Activated T-cell treated with anti-CD3 and anti-CD28 coated beads, Interleukin-2, amount 50 U/mL, for 1 hour (primary cell): ENCODE data around the gene ELL3.
"Not testable (repeated sequence)": the region's sequence is repeated elsewhere in the genome, so short reads cannot be mapped to it uniquely, and the experiment has no call there.

ENCODE experiments used
- DNase-seq: peaks from one replicate; pipeline ENCODE4 v3.0.0-alpha.2; 2020

Gene ELL3, protein sequence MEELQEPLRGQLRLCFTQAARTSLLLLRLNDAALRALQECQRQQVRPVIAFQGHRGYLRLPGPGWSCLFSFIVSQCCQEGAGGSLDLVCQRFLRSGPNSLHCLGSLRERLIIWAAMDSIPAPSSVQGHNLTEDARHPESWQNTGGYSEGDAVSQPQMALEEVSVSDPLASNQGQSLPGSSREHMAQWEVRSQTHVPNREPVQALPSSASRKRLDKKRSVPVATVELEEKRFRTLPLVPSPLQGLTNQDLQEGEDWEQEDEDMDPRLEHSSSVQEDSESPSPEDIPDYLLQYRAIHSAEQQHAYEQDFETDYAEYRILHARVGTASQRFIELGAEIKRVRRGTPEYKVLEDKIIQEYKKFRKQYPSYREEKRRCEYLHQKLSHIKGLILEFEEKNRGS

DNA sequence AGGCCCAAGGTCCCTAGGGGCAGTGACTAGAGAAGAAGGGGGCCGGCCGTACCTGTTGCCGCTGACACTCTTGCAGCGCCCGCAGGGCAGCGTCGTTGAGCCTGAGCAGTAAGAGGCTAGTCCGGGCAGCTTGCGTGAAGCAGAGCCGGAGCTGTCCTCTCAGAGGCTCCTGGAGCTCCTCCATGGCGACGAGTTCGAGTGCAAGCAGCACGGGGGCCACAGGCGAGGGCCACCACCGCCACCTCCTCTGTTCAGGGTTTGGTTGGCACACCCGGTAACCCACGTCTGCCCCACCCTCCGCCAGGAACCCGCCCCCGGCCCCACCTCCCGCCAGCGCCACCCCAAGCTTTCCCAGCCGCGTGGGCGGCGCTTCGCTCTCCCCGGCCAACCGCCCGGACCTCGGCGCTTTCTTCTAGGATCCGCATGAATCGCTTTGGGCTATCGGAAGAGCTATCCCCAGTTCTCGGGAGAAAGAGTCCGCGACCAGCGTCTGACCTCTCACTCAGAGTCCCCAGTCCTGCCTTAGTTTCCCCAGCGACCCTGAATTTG, at the start of gene ELL3:
Gene ELL3 (minus strand): TSS at position 249 of the 549 bp plus-strand sequence. CDS start 65 bp downstream, at position 184.
- peak; percentile 81 for DNase-seq

DNA sequence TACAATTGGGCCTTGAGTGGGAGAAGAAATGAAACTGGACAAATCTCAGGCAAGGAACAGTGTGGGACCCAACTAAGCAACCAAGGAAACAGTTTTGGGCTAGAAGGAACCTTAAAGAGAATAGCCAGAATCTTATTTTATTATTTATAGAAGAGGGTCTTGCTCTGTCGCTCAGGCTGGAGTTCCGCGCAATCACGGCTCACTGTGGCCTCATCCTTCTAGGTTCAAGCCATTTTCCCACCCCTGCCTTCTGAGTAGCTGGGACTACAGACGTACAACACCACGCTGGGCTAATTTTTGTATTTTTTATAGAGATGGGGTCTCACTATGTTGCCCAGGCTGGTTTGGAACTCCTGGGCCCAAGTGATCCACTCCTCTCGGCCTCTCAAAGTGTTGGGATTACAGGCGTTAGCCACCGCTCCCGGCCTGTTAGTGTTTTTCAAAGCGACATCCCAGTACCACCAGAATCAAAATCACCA, 49.3 kb upstream of the ELL3 start:
- no peak for DNase-seq

DNA sequence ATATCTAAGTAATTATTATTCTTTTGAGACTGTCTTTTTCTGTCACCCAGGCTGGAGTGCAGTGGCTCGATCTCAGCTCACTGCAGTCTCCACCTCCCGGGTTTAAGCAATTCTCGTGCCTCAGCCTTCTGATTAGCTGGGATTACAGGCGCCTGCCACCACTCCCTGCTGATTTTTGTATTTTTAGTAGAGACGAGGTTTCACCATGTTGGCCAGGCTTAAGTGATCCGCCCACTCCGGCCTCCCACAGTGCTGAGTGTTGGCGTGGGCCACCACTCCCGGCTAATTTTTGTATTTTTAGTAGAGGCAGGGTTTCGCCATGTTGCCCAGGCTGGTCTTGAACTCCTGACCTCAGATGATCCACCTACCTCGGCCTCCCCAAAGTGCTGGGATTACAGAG, 48.5 kb upstream of the ELL3 start:
- not testable (repeated sequence) for DNase-seq

DNA sequence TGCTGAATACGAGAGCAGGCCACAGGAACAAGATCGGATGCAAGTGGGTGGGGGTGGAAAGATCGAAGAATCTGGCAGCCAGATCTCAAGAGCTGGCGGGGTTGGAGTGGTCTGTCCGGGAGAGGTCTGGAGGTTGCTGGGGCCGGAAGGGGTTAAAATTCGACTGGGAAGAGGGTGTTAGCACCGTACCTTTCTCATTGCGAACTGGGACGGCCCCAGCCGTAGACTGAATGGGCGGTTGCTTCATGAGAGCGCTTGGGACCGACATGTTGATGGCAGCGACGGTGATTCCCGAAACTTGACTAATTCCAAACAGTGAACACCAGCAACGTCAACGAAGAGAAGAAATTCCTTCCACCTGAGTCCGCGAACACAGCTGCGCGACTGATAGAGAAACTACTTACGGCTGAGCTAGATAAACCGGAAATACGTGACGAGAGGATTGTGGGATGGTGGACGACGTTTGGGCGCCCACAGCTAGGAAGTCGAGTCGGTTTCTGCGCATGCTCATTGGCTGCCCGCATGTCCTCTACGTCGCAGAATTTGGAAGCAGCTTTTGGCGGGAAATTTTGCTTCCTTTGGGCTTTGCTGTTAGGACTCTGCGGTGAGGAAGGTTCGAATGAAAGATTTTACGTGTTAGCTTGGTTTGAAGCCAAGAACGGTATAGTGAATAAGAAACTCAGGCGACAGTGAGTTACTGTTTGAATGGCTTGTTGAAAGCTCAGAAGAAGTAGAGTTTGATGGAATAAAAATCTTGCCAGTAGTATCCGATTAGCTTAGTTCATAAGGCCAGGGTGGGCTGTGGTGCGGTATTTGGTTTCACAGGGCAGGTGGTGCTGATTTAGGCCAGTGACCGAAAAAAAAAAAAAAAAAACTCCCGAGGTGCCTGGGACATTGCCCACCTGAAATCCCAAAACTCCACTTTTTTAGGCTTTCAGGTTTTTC, 47.8 kb upstream of the ELL3 start, which contains the start of gene MFAP1:
Gene MFAP1 (minus strand): TSS at position 389 of the 945 bp plus-strand sequence. CDS start 121 bp downstream, at position 268.
- DNase-seq = peak; percentile 81

DNA sequence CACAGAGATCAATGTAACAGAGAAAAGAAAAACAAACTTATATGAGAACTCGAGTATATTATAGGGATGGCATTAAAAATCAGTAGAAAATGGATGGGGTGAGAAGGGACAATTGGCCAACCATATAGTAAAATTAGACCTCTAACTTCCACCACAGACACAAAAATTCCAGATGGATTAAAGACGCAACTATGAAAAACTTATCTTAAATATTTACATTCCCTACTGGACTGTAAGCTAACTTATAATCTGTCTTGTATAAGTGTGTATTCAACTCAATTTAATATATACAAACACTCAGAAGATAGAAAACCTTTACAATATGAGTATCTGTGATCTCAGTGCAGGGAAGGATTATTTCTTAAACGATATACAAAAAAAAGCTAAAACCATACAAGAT, 44.7 kb upstream of the ELL3 start:
- DNase-seq = no peak

DNA sequence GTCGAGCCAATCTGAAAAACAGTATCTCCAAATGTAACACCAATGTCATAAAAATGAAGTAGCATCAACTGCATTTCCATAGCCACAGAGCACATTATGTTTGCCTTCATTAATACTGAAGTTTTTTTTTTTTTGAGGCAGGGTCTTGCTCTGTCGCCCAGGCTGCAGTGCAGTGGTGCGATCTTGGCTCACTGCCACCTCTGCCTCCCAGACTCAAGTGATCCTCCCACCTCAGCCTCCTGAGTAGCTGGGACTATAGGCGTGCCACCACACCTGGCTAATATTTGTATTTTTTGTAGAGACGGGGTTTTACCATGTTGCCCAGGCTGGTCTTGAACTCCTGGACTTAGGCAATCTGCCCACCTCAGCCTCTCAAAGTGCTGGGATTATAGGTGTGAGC, 38.3 kb upstream of the ELL3 start:
- DNase-seq = not testable (repeated sequence)

DNA sequence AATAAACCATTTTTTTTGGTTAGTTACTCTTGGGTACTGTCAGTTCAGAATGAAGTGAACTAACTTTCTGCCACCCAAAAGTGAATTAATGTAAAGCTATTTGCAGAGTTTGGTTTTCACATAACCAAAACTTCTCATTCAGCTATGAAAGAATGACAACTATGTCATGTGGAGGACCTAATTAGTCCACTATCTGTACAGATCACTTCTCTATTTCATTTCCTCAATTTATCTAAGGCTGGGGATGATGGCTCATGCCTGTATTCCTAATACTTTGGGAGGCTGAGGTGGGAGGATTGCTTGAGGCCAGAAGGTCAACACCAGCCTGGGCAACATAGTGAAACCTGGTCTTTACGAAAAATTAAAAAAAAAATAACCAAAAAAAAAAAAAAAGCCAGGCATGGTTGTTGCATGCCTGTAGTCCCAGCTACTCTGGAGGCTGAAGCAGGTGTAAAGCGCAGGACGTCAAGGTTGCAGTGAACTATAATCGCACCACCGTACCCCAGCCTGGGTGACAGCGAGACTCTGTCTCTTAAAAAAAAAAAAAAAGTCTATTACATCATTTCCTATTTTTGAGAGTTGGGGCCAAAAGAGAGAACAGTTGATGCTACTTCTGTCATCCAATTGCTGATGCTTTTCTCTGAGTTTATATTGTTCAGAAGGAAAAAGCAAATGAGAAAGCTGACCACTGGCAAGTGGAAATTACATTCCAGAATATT, 32.4 kb upstream of the ELL3 start:
- DNase-seq = no peak

DNA sequence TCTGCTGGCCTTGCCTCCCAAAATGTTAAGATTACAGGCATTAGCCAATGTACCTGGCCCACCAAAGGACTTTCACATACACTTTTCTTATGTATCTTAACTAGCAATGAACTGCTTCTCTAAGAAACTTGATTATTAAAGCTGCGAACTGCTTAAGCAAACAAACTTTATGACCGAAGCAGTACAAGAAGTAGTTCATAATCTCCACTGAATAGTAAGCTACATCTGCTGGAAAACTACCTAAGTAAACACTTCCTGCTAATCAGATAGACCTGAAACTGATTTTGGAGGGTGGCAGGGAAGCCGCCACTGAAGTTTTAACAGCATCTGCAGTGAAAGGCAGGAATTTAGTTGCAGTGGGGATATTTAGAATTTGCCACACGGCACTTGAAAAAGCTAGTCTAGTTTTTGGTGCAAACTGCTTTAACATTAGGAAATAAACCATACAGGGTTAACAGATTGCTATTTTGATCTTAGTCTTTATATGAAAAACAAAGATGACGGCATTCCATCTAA, 31.7 kb upstream of the ELL3 start:
- no peak for DNase-seq

DNA sequence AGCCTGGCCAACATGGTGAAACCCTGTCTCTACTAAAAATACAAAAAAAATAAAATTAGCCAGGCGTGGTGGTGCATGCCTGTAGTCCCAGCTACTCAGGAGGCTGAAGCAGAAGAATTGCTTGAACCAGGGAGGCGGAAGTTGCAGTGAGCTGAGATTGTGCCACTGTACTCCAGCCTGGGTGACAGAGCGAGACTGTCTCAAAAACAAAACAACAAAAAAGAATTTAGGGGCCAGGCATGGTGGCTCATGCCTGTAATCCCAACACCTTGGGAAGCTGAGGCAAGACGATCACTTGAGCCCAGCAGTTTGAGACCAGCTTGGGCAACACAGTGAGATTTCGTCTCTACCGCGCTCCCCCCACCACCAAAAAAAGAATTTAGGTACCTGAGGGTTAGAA, 25.9 kb upstream of the ELL3 start:
- DNase-seq = not testable (repeated sequence)

DNA sequence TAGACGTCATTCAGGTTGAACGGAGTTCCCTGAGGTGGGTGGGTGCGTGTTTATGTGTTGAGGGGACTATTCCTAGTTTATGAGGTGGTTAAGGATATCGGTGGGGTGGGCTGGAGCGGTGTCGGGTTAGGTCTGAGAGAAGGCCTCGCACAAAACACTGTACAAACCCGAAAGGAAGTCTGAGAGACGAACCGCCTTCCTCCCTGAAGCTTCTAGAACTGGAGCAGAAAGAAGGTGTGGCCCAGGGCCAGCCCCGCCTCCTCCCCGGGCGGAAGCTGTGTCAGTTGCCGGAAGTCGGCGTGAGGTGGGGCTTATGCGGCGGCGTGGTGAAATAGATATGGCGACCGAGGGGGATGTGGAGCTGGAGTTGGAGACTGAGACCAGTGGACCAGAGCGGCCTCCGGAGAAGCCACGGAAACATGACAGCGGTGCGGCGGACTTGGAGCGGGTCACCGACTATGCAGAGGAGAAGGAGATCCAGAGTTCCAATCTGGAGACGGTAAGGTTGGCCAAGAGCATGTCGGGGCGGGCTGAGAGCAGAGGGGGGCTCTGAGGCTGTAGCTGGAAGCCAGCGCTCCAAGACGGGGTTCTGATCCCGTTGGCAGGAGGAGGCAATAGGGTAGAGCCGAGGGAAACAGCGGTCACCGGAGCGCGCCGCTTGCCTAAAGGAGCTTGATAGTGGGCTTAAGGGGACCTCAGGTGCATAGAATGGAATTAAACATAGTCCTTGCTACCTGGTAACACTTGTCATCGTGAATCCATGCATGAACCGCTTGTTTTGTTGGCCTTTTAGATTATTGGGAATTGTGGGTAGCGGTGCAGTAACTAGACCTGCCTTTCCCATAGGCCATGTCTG, 23.7 kb upstream of the ELL3 start, which contains the start of gene HYPK:
Gene HYPK (plus strand): TSS at position 314 of the 856 bp plus-strand sequence. CDS start 24 bp downstream, at position 338.
- peak; percentile 93 for DNase-seq

DNA sequence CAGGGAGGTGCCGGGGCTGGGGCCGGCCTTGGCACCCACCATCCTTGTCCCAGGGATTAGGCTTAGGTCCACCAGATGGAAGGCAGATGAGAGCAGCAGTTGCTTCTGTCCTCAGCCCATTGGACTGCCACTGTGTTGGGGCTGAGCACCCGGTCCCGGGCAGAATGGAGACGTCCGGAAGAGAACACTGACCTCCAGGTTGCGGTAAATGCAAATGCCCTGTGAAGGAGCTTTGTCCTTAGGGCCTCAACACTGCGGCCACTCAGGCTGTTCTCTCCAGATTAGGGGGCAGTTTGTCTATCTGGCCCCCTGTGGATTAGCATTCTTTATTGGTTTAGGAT, 23.1 kb upstream of the ELL3 start, which contains the start of gene SERINC4:
Gene SERINC4 (minus strand): TSS at position 276 of the 341 bp plus-strand sequence. CDS start 234 bp downstream, at position 42.
- DNase-seq = no peak

DNA sequence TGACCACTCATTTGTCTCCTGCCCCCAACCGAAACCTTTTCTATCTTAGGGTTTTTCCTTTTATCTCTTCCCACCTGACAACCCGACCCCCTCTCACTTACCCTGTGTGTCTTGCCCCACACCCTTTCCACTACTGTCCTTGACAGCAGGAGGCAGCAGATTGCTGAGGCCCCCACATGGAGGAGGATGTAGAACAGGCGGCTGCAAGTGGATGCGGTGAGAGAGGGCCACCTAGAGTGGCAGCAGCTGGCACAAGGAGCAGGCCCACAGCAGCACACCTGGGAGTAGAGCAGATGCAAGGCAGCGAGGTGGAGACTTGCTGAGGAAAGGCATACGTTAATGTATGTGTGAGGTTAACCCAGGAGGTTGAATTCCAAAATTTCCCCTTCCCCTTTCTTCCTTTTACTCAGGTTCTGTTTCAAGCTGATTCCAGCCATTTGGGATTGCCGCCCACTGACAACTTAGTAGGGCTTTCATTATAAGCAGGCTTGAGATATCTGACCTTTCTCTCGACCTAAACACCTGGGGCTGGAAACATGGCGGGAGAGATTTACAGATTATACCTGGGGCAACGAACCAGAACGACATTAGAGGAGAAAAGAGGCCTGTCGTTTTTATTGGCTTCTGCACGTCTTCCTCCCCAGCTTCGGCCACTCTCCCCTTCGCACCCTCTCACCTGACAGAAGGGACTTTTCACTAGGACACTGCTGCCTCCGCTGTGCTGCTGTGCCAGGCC, 22.6 kb upstream of the ELL3 start:
- no peak for DNase-seq

DNA sequence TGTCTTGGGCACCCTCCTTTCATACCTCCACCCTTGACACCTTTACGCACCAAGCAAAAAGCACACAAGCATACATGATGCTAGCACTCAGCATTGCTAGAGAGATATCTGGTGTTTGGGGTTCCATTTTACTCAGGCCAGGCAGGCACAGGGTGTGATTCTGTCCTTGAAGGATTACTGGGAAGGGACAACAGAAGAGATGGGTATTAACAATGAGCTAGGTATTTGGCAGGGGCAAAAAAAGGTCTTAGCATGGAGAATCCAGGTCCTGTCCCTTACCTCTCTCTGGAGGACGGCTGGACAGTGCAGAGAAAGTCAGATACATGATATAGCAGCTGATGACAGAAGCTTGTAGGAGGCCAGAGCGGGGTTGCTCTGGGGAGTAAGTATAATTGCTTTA, 19.8 kb upstream of the ELL3 start:
- no peak for DNase-seq

DNA sequence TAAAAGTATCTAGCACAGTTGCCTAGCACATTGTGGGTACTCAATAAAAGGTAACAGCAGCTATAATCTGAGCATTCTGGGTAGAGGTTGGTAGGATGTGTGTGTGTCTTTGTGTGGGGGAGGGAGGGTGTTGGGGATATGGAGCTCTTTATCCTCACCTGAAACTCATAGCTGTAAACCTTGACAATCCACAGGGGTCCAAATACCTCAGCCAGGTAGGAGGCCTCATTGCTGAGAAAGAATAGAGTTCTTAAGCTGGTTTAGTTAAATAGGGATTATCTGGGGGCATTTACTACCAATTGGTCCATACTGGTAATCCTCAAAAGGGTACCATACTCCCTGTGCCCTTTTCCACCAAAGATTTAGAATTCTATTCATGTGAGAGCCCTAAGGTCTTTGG, 19.2 kb upstream of the ELL3 start:
- DNase-seq = no peak

DNA sequence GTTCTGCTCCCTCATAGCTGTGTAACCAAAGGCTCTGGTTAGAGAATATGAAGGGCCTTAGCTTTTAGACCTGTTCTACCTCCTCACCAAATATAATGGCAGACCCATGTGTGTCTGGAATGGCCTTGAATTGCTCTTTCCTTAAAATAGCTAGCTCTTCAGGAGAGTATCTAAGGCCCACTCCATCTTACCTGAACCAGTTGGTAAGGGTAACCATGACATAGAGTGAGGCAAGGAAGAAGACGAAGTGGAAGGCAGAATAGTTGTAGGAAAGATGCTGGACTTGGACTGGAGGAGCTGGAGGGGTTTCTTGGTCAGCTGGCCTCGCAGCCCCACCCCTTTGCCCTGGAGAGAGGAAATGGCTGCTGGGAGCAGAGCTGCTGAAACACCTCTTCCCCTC, 18.4 kb upstream of the ELL3 start:
- DNase-seq = no peak

DNA sequence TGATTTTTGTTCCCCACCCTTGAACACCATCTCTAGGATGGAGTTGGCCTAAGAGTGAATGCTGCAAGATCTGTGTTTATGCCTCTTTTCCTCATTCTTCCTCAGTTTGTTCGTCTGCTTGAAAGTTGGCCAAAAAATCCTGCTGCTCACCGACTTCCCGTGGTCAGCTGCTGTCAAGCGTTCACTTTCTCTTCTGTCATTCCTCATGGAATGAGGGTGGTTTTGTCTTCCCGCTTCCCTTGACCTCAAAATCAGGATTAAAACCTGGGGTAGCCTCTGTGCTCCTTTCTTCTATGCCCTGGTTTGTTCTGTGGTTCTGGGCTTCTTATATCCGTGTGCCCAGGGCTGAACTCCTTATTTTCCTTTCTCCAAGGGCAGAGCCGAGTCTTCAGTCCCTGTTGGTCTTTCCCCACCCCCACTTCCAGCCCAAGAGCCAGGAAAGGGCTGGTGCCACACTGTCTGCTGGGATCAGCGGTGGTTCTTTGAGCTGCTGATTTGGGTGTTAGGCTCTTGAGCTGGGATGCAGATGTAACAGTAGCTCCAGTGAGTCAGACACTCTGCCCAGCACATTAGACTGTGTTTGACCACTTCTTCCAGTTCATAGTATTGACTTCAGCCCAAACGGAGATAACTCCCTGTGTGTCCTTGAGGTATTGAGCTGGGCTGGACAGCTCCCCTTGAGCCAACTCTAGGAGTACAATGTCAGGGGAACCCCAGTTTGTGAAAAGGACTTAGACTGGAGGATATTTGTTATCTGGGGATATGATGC, 17.7 kb upstream of the ELL3 start:
- DNase-seq = no peak

DNA sequence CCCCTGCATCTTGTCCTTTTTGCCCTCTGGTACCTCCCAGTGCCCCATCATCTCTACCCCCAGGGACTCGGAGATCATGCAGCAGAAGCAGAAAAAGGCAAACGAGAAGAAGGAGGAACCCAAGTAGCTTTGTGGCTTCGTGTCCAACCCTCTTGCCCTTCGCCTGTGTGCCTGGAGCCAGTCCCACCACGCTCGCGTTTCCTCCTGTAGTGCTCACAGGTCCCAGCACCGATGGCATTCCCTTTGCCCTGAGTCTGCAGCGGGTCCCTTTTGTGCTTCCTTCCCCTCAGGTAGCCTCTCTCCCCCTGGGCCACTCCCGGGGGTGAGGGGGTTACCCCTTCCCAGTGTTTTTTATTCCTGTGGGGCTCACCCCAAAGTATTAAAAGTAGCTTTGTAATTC, 16.9 kb upstream of the ELL3 start:
- no peak for DNase-seq

DNA sequence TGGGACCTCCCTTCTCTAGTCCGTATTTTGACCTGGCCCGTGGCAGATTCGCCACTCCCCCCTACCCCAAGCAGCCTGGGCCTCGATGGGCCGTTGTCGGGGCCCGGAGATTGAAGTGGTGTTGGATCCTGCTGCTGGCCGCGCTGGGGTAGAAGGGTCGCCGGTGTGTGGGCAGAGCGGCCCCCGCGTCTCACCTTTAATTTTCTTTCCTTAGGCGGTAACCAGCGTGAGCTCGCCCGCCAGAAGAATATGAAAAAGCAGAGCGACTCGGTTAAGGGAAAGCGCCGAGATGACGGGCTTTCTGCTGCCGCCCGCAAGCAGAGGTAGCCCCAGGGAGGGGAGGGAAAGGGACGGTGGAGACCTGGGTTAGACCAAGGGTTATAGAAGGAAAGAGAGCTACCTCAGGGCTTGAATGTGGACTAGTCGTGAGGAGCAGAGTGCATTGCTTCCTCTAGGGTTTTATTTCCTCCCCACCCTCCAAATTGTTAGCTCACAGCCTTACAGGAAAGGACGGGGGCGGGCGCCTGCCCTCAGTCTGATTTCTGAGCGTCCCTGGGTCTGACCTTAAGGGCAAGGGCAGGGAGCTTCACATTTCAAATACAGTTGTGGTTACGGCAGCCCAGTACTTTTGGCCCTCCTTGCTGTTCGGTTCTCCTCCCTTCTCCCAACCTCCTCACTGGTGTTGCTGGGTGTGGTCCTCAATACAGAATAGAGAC, 16.2 kb upstream of the ELL3 start:
- peak; percentile 31 for DNase-seq
